ENCODE measurements around the gene SKI. TPM values are rescaled to one million over a fixed set of nuclear protein-coding genes. Genes with fewer than 3 reads are reported as not detected.

The SKI gene
- total and polyA plus RNA-seq, 2 of the 4 experiments (the other 2 are of a cell fraction), result 2.3 to 20.1 TPM

DNA sequence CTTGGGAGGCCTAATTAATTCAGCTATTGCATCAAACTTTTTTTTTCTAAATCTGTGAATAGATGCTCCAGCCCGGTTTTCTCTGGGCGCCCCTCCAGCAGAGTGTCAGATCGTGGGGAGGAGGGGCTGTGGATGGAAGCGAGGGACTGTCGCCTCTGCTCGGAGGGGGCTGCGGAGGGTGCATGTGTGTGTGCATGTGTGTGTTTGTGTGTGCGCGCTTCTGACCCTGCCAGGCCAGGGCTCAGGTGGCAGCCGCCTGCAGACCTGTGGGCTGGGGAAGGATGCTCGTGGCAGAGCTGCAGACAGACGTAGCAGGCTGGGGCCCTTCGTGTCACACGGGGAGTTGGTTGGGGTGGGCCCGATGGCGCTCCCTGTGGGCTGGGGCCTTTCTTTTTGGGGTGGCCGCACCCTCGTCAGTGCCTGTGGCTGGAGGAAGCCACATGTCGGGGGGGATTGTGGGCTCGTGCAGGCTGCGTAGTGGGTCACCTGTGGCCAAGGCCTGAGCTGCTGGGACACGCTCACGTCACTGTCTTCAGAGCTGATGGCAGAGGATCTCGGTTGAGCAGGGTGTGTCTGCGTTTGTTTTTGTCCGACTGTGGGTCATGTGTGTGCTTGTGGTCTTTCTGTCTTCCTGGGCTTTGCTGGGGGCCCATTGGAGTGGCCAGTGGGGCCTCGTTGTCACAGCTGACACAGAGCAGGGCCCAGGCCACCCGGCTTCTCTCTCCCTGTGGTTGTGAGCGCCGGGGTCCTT lies 2.8 kb downstream of the SKI start:
- no peaks in the 10 kb centered on the region for H3K9me3 ChIP-seq (ENCODE audit: control insufficient read depth, insufficient read depth, low read length)
- H4K8ac ChIP-seq (ENCODE audit: low read depth in 2 of 2, low read length in 2 of 2), result no peak overlapping the region
- peaks cover 74% of the 10 kb centered on the region for H4K20me1 ChIP-seq (ENCODE audit: insufficient read depth, low read length)
- no peak overlapping the region for H3K18ac ChIP-seq (ENCODE audit: low read depth, low read length)
- no peaks in the 10 kb centered on the region for H3K27me3 ChIP-seq (ENCODE audit: control insufficient read depth, insufficient read depth, low read length)
- peak overlapping the region; percentile 6 for H2AFZ ChIP-seq (replicated peaks; ENCODE audit: low read length, poor library complexity)
- H4K5ac ChIP-seq (ENCODE audit: low read depth, low read length), result no peak overlapping the region
- H3K4me2 ChIP-seq (ENCODE audit: low read depth, low read length), result peak overlapping the region; percentile 85
- intact Hi-C loops (cut with micrococcal nuclease) (loop anchor here (1.0 to 5.0 kb wide), 5 partner anchors 26 to 150 kb away; no protein-coding TSS in a partner anchor), in situ Hi-C loops (cut with MboI; ENCODE audit: low sequenced_read_pairs) (loop anchor here (5.0 kb wide), 1 partner anchor 34 kb away; no protein-coding TSS in a partner anchor), dilution Hi-C loops (cut with HindIII; ENCODE audit: low sequenced_read_pairs, unreplicated experiment) (no loop called here)
- DNase-seq, result no peak
- WGBS, 2 experiments (ENCODE audit: extremely low coverage in 2 of 2, insufficient read length in 1 of 2), result 4% methylated on average over 13 of the region's 30 CpGs; no CpG with 5 or more reads in 1 of the 2 experiments
- peaks cover 5 to 25% of the 10 kb centered on the region in 2 experiments for H3K79me1 ChIP-seq (ENCODE audit: low read depth in 1 of 2, low read length in 2 of 2)
- H2AK9ac ChIP-seq (replicated peaks; ENCODE audit: low read depth, low read length, poor library complexity), result peak overlapping the region; percentile 21
- H2AK5ac ChIP-seq (ENCODE audit: low read depth, low read length), result peak overlapping the region; percentile 29; the same call in 1 of the 2 replicates
- H3K4ac ChIP-seq (ENCODE audit: low read depth, low read length), result no peak overlapping the region; the same call in 1 of the 2 replicates
- peak overlapping the region; percentile 40 for H3K27ac ChIP-seq (ENCODE audit: insufficient read depth, low read length)
- H4K91ac ChIP-seq (ENCODE audit: insufficient read depth, low read depth, low read length), result no peak overlapping the region
- H3K36me3 ChIP-seq (ENCODE audit: control insufficient read depth, insufficient read depth, low read length), result peaks cover 4% of the 10 kb centered on the region; the same call in 1 of the 2 replicates
- H2BK20ac ChIP-seq (ENCODE audit: low read depth, low read length), result no peak overlapping the region
- H3K9me1 ChIP-seq (ENCODE audit: insufficient read depth, low read length), result peaks cover 6% of the 10 kb centered on the region
- no peak for ATAC-seq (ENCODE audit: low read depth)
- peak overlapping the region; percentile 74 for H3K9ac ChIP-seq (ENCODE audit: low read depth, low read length)
- ChIA-PET POLR2A (ENCODE audit: unreplicated experiment) (interaction anchor here (0.5 to 1.4 kb wide), 2 partner anchors 34 to 151 kb away, joined by 4 to 6 read pairs; no protein-coding TSS in a partner anchor), CTCF (interaction anchor here (1.1 to 1.5 kb wide), 2 partner anchors 151 kb away, joined by 3 read pairs; no protein-coding TSS in a partner anchor)
- peak overlapping the region; percentile 16; the same call in 1 of the 2 replicates for H3K56ac ChIP-seq (ENCODE audit: extremely low read depth, insufficient read depth, low read length)
- peak overlapping the region; percentile 90; the same call in 1 of the 2 replicates for H3K23ac ChIP-seq (ENCODE audit: low read depth, low read length)
- H3K4me3 ChIP-seq (ENCODE audit: insufficient read depth, low read depth, low read length), result peak overlapping the region; percentile 97
- no peak overlapping the region for H2BK15ac ChIP-seq (ENCODE audit: low read depth, low read length)
- H2BK5ac ChIP-seq (ENCODE audit: low read depth, low read length, poor library complexity, severe bottlenecking), result peak overlapping the region; percentile 11
- no TSS peak for BruUV-seq (replicated peaks)
- peaks cover 31% of the 10 kb centered on the region for H3K4me1 ChIP-seq (ENCODE audit: control insufficient read depth, insufficient read depth, low read length)
- TF ChIP-seq FOS (IDR thresholded peaks at IDR 0.05; ENCODE audit: low read depth, low read length) (no peak), RCOR1 (IDR thresholded peaks at IDR 0.05; ENCODE audit: insufficient replicate concordance, low read length) (no peak), SMC3 (IDR thresholded peaks at IDR 0.05; ENCODE audit: low read depth, low read length) (no peak), POLR2A (IDR thresholded peaks at IDR 0.05; ENCODE audit: low read depth, low read length) (peak; percentile 17; the same call in 1 of the 2 replicates), MAFK (IDR thresholded peaks at IDR 0.05; ENCODE audit: low read depth, low read length) (no peak), ELK1 (IDR thresholded peaks at IDR 0.05; ENCODE audit: borderline replicate concordance, low read depth, low read length) (no peak), NFE2L2 (IDR thresholded peaks at IDR 0.05; ENCODE audit: low read depth, low read length) (no peak), CHD1 (IDR thresholded peaks at IDR 0.05; ENCODE audit: low read depth, low read length) (no peak)
- H2BK120ac ChIP-seq (ENCODE audit: low read depth, low read length), result no peak overlapping the region
- H3K14ac ChIP-seq (replicated peaks; ENCODE audit: low read depth, low read length), result no peak overlapping the region; the same call in 1 of the 2 replicates
